Adrenal gland (tissue), 5 donors: ENCODE data around the gene HACD3.

ENCODE experiments used
- POLR2A ChIP-seq, 2 donors: fragments of 450-650 bp; IDR thresholded peaks; one replicate each; pipeline ENCODE4 v1.6.1; 2017; ENCODE audit warnings: antibody characterized with exemption in 2 of 2, mild to moderate bottlenecking in 2 of 2, moderate library complexity in 1 of 2
- TF ChIP-seq, protein P1 (sequence below), 6 experiments: fragments of 450-650 bp in 4 of 6; fragments of 200-600 bp in 2 of 6; sonication (generic) in 1 of 6; IDR thresholded peaks; 1 replicate in 5 of 6; 2 replicates in 1 of 6; pipeline versions ENCODE4 v1.5.1 to v1.8.0; 2016 to 2021; ENCODE audit warnings: antibody characterized with exemption in 6 of 6, mild to moderate bottlenecking in 2 of 6, moderate library complexity in 1 of 6
- donor health status: DM: no; HTN: no; CAD: no.

DNA sequence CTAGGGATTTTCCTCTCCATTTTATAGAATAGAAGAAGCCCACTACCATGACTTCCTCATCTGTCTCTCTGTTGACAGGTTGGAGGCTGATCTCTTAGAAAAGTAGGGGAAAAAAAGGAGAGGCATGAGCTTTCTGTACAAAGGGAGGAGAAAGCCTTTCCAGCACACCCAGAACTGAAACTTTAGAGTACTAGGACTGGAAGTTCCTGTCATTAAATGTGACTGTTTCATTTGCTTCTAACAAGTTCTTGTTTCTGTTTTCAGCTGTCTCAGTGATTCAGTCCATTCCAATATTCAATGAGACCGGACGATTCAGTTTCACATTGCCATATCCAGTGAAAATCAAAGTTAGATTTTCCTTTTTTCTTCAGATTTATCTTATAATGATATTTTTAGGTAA, 41.7 kb downstream of the HACD3 start:
- TF ChIP-seq, protein P1, sequence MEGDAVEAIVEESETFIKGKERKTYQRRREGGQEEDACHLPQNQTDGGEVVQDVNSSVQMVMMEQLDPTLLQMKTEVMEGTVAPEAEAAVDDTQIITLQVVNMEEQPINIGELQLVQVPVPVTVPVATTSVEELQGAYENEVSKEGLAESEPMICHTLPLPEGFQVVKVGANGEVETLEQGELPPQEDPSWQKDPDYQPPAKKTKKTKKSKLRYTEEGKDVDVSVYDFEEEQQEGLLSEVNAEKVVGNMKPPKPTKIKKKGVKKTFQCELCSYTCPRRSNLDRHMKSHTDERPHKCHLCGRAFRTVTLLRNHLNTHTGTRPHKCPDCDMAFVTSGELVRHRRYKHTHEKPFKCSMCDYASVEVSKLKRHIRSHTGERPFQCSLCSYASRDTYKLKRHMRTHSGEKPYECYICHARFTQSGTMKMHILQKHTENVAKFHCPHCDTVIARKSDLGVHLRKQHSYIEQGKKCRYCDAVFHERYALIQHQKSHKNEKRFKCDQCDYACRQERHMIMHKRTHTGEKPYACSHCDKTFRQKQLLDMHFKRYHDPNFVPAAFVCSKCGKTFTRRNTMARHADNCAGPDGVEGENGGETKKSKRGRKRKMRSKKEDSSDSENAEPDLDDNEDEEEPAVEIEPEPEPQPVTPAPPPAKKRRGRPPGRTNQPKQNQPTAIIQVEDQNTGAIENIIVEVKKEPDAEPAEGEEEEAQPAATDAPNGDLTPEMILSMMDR (IDR thresholded peaks at IDR 0.05), result no peak
- TF ChIP-seq POLR2A (IDR thresholded peaks at IDR 0.05), result no peak
